Left cardiac atrium (tissue), 4 donors: ENCODE measurements around the gene WDR4. TPM values are rescaled to one million over a fixed set of nuclear protein-coding genes. Genes with fewer than 3 reads are reported as not detected.

Experiments used
- ATAC-seq, 2 donors: fragments of 200-7000 bp; cut with Tn5 transposase; one replicate each; pipeline ENCODE4 v1.9.1; 2020; ENCODE audit warnings: mild to moderate bottlenecking in 2 of 2, moderate library complexity in 2 of 2
- DNase-seq: peaks from one replicate; pipeline ENCODE4 v3.0.0-alpha.2; 2020
- intact Hi-C, 2 donors: fragments of 100-400 bp; cut with DNase I; formaldehyde crosslinking; loops; one replicate each; pipeline versions ENCODE4 v1.14.1 to v1.15.1; 2022 to 2023
- total RNA-seq, 2 donors: library from RNA; stranded (reverse); fragmentation: NEBNext Ultra II Directional; extraction: Animal tissue kit (Norgen Biotek cat#: 25700); gene quantifications; one replicate each; pipeline ENCODE4 v1.2.1, GENCODE V29; 2021
- donor health status: DM: no; HTN: yes; CAD: no.
- donor health status: DM: no; HTN: yes; CAD: no; lungs with severe emphysema.
- donor health status: DM: yes; HTN: yes; CAD: no.
- donor health status: Dilated cardiomyopathy.

Gene WDR4
- total RNA-seq, 2 donors from 2014 or later = 6.5 to 9.9 TPM

DNA sequence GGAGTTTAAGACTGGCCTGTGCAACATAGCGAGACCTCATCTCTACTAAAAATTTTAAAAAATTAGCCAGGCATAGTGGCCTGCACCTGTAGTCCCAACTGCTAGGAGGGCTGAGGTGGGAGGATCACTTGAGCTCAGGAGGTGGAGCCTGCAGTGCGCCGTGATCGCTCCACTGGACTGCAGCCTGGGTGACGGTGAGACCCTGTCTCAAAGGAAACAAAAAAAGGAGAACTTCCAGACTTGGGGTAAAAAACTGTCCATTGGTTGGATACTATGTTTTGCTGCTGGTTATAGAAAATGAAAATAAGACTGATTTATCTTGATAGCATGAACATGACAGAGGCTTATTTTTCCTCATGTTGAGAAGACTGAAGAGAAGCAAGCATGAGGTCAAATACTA is 79.4 kb downstream of the WDR4 start:
- DNase-seq (no peak), ATAC-seq (no peak)
- intact Hi-C loops = no loop called here

DNA sequence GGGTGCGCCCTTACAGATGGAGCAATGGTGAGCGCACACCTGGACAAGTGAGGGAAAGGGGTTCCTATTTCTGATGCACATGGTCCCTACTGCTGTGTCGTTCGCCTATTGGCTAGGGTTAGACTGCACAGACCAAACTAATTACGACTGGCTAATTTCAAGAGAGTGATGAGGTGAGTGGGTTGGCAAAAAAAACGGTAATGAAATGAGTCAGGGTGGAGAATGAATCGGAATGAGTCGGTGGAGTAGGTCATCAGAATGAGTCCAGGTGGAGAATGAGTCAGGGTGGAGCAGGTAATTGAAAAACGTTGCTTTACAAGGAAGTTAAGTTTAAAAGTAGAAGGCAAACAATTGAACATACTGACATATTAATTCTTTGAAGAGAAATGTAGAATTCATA is 79.8 kb downstream of the WDR4 start:
- ATAC-seq (no peak), DNase-seq (no peak)
- intact Hi-C loops = no loop called here

Other genes starting within 250 kb of the WDR4 start
- gene PDE9A, start 225.9 kb downstream of the WDR4 start, total RNA-seq = 1 to 10 TPM; 3.0 to 6.0 TPM
- 10 to 100 TPM; 46.4 to 49.7 TPM for gene NDUFV3, start 13.8 kb upstream of the WDR4 start, total RNA-seq
- gene ERVH48-1, start 46.1 kb upstream of the WDR4 start, total RNA-seq = not detected
- 1 to 10 TPM; 7.4 to 8.9 TPM for gene PKNOX1, start 95.0 kb upstream of the WDR4 start, total RNA-seq
- gene CBS, start 196.3 kb upstream of the WDR4 start, total RNA-seq = 10 to 100 TPM in 1 of 2 donors, 1 to 10 TPM in 1; 5.8 to 12.8 TPM
- 1 to 10 TPM; 8.5 to 8.6 TPM for gene U2AF1, start 228.0 kb upstream of the WDR4 start, total RNA-seq